Mesendoderm (in vitro differentiated cells): ENCODE data around the gene GLT6D1.

Experiments
- DNase-seq: peaks from one replicate; pipeline ENCODE4 v3.0.0; 2013
- H2AK5ac ChIP-seq: 2 replicates; pipeline ENCODE4 v1.6.1; 2013; ENCODE audit warnings: low read length, inconsistent platforms
- H2BK120ac ChIP-seq: 2 replicates; pipeline ENCODE4 v1.6.1; 2013; ENCODE audit warnings: low read depth, mild to moderate bottlenecking, low read length, moderate library complexity, mixed read lengths
- H2BK15ac ChIP-seq: replicated peaks from 2 replicates; pipeline ENCODE4 v1.6.1; 2013; ENCODE audit warnings: low read depth, mild to moderate bottlenecking, moderate library complexity
- H2BK5ac ChIP-seq: 2 replicates; pipeline ENCODE4 v1.6.1; 2013; ENCODE audit warnings: low read length, inconsistent platforms
- H3K18ac ChIP-seq: 2 replicates; pipeline ENCODE4 v1.6.1; 2013; ENCODE audit warnings: mild to moderate bottlenecking, low read length, mixed read lengths
- H3K23ac ChIP-seq: one replicate; pipeline ENCODE4 v1.6.1; 2013; ENCODE audit warnings: low read length
- H3K27ac ChIP-seq: 2 replicates; pipeline ENCODE4 v1.5.1; 2013; ENCODE audit warnings: low read depth, mild to moderate bottlenecking, inconsistent platforms, low read length, moderate library complexity
- H3K27me3 ChIP-seq: 2 replicates; pipeline ENCODE4 v1.6.1; 2013; ENCODE audit warnings: low read length, control low read depth, mild to moderate bottlenecking, inconsistent platforms; ENCODE audit not compliant: insufficient read depth, poor library complexity
- H3K36me3 ChIP-seq: 2 replicates; pipeline ENCODE4 v1.6.1; 2013; ENCODE audit warnings: low read length, inconsistent platforms; ENCODE audit not compliant: control insufficient read depth, insufficient read depth
- H3K4ac ChIP-seq: one replicate; pipeline ENCODE4 v1.6.1; 2013; ENCODE audit warnings: low read depth, mild to moderate bottlenecking, low read length, moderate library complexity
- H3K4me1 ChIP-seq: 2 replicates; pipeline ENCODE4 v1.6.1; 2013; ENCODE audit warnings: low read depth, low read length, inconsistent platforms; ENCODE audit not compliant: control insufficient read depth
- H3K4me2 ChIP-seq: 2 replicates; pipeline ENCODE4 v1.6.1; 2013; ENCODE audit warnings: low read length
- H3K4me3 ChIP-seq: 2 replicates; pipeline ENCODE4 v1.5.1; 2013; ENCODE audit warnings: mild to moderate bottlenecking, low read length
- H3K56ac ChIP-seq: one replicate; pipeline ENCODE4 v1.6.1; 2013; ENCODE audit warnings: low read length
- H3K79me1 ChIP-seq: 2 replicates; pipeline ENCODE4 v1.6.1; 2013; ENCODE audit warnings: low read length, inconsistent platforms
- H3K79me2 ChIP-seq: 2 replicates; pipeline ENCODE4 v1.6.1; 2013; ENCODE audit warnings: mild to moderate bottlenecking, low read length; ENCODE audit not compliant: control insufficient read depth, insufficient read depth
- H3K9ac ChIP-seq: 2 replicates; pipeline ENCODE4 v1.6.1; 2013; ENCODE audit warnings: low read length, inconsistent platforms
- H4K5ac ChIP-seq: one replicate; pipeline ENCODE4 v1.6.1; 2013; ENCODE audit warnings: low read length
- H4K8ac ChIP-seq: one replicate; pipeline ENCODE4 v1.6.1; 2013; ENCODE audit warnings: low read depth, mild to moderate bottlenecking, control low read depth, low read length, moderate library complexity
- WGBS: extraction: QIAGEN DNeasy Blood & Tissue Kit; methylation state at CpG from one replicate; pipeline ENCODE4 v1.1.7; 2013; ENCODE audit warnings: low lambda C conversion rate, missing lambda C conversion rate; ENCODE audit not compliant: insufficient coverage; ENCODE audit errors: extremely low coverage; 5-methylcytosine and 5-hydroxymethylcytosine counted together

GLT6D1 gene

DNA sequence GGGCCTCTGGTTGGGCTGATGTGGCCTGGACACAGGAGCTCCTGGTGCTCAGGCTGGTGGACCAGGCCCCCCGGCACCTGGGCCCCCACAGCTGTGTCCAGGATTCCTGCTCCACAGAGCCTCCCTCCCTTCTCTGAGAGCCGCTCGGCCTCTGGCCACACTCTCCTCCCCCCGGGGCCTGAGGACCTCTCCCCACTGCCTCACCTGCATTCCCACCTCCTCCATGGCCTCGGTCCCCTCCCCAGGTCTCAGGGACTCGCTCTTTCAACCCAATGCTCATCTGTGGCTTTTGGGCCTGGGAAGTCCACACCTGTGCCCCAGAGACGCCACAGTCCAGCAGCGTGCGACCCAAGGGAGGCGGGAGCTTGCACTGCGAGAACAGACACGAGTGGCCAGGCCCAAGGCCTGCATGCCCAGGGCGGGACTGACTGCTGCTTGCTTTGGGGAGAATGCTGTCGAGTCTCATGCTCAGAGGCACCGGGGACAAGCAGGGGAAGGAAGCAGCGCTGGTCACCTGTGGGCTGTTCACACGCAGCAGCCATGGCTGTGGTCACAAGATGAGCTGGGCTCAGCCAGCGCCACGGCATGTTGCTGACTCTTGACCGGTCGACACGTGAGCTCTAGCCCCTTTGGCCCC is 63.2 kb downstream of the GLT6D1 start:
- H3K79me2 ChIP-seq, result no peaks in the 10 kb centered on the region
- H3K4me2 ChIP-seq, result no peak overlapping the region
- no peaks in the 10 kb centered on the region for H3K36me3 ChIP-seq
- H3K23ac ChIP-seq, result no peak overlapping the region
- no peak overlapping the region for H4K8ac ChIP-seq
- no peak overlapping the region for H2AK5ac ChIP-seq
- H3K4me3 ChIP-seq, result no peak overlapping the region
- H2BK120ac ChIP-seq, result no peak overlapping the region
- no peak overlapping the region for H3K27ac ChIP-seq
- no peak overlapping the region for H3K18ac ChIP-seq
- H2BK15ac ChIP-seq, result no peak overlapping the region
- H4K5ac ChIP-seq, result no peak overlapping the region
- no CpG with 5 or more reads among the region's 22 CpGs for whole genome bisulfite sequencing
- no peak overlapping the region for H3K9ac ChIP-seq
- H3K56ac ChIP-seq, result no peak overlapping the region
- no peaks in the 10 kb centered on the region for H3K79me1 ChIP-seq
- H3K4me1 ChIP-seq, result no peaks in the 10 kb centered on the region
- no peak overlapping the region for H3K4ac ChIP-seq
- H2BK5ac ChIP-seq, result no peak overlapping the region
- no peak for DNase-seq
- H3K27me3 ChIP-seq, result no peaks in the 10 kb centered on the region

DNA sequence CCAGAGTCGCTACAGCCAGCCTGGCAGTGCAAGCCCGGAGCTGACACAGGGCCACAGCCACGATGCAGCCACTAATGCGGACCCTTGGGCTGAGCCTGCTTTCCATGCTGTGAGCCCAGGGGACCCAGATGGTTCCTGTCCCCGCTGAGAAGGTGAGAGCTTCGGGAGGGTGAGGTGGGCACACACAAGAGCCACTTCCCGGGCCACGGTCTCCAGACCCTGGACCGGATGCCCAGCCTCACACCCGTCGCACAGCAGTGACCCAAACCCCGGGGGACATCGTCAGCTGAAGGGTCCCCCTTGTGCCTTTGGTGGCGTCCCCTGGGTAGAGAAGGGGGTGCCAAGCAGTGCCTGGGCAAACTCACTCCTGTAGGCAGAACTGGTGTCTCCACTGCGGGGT is 64.4 kb downstream of the GLT6D1 start:
- Histone ChIP-seq H3K18ac (no peak overlapping the region), H3K56ac (no peak overlapping the region), H3K4ac (no peak overlapping the region), H3K27ac (no peak overlapping the region), H3K79me1 (no peaks in the 10 kb centered on the region), H3K23ac (no peak overlapping the region), H4K5ac (no peak overlapping the region), H3K79me2 (no peaks in the 10 kb centered on the region), H2AK5ac (no peak overlapping the region), H3K4me1 (no peaks in the 10 kb centered on the region), H3K4me3 (no peak overlapping the region), H3K36me3 (no peaks in the 10 kb centered on the region), H2BK5ac (no peak overlapping the region), H3K4me2 (no peak overlapping the region), H3K9ac (no peak overlapping the region), H4K8ac (no peak overlapping the region), H3K27me3 (no peaks in the 10 kb centered on the region), H2BK15ac (no peak overlapping the region), H2BK120ac (no peak overlapping the region)
- no peak for DNase-seq
- no CpG with 5 or more reads among the region's 15 CpGs for WGBS

DNA sequence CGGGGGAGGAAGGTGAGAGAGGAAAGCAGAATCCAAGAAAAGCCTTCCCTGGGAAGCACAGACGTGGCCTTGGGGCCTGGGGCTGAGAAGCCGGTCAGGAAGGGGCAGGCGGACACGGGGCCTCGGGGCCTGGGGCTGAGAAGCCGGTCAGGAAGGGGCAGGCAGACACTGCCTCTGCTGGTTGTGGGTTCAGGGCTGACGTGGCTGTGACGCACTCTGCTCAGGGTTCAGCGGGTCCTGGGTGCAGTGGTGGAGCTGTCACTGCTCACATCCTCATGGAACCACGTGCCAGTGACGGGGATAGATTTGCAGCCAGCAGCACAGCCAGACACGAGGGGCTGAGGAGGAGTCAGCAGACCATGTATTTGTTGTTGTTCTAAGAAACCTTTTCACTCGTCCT is 65.0 kb downstream of the GLT6D1 start:
- Histone ChIP-seq H3K79me2 (no peaks in the 10 kb centered on the region), H3K27ac (no peak overlapping the region), H3K18ac (no peak overlapping the region), H3K23ac (peak overlapping the region; percentile 66), H2BK5ac (no peak overlapping the region), H3K56ac (no peak overlapping the region), H3K4me1 (no peaks in the 10 kb centered on the region), H2BK120ac (no peak overlapping the region), H4K8ac (no peak overlapping the region), H3K4me3 (no peak overlapping the region), H3K4me2 (no peak overlapping the region), H2AK5ac (no peak overlapping the region), H3K4ac (no peak overlapping the region), H2BK15ac (no peak overlapping the region), H3K79me1 (no peaks in the 10 kb centered on the region), H3K9ac (no peak overlapping the region), H3K36me3 (no peaks in the 10 kb centered on the region), H3K27me3 (no peaks in the 10 kb centered on the region), H4K5ac (no peak overlapping the region)
- WGBS, result no CpG with 5 or more reads among the region's 14 CpGs
- DNase-seq, result no peak
